SH-SY5Y (cell line): ENCODE results near the gene ESR1.

Source experiments
- GATA2 ChIP-seq: IDR thresholded peaks from 2 replicates; pipeline ENCODE4 v1.6.1; 2011; ENCODE audit warnings: mild to moderate bottlenecking, low read depth, low read length
- GATA3 ChIP-seq: IDR thresholded peaks from 2 replicates; pipeline ENCODE4 v1.6.1; 2011; ENCODE audit warnings: low read depth, mild to moderate bottlenecking, low read length, moderate library complexity

- TF ChIP-seq GATA2 (no peak), GATA3 (no peak)
Measured at GRCh38 chr6:151784441-151785214, 22.9 kb upstream of the ESR1 start.
